GM12865 (cell line): Measurements from ENCODE around the gene CFAP100.

Experiments
- DNase-seq: peaks from one replicate; pipeline ENCODE4 v3.0.0; 2010; ENCODE audit warnings: low read depth
- H3K4me3 ChIP-seq: 2 replicates; pipeline ENCODE4 v1.5.1; 2011; ENCODE audit warnings: mild to moderate bottlenecking, low read depth, low read length, control low read depth
- TF ChIP-seq, protein P1 (sequence below): IDR thresholded peaks from 2 replicates; pipeline ENCODE4 v1.5.1; 2011; ENCODE audit warnings: low read length, control low read depth, low read depth, inconsistent platforms; ENCODE audit not compliant: insufficient read depth; ENCODE audit errors: missing control alignments

The CFAP100 gene

DNA sequence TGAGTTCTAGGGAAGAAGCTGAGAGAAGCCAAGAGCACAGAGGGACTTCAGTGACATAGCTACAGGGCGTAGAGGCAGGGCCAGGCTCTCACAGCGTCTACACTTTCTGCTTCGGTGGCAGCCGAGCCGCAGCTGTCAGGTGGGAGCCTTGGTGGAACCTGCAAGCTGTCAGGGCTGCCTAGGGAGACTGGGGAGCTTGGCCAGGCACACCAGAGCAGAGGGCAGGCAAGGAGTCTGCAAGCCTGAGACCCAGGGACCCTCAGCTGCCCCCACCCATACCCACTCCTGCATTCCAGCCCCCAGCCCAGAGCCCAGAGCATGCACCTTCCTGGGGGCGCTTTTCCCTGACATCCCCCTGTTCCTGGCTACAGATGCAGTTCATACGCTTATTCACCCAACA is 24.1 kb upstream of the CFAP100 start:
- H3K4me3 ChIP-seq: no peak overlapping the region
- TF ChIP-seq, protein P1, sequence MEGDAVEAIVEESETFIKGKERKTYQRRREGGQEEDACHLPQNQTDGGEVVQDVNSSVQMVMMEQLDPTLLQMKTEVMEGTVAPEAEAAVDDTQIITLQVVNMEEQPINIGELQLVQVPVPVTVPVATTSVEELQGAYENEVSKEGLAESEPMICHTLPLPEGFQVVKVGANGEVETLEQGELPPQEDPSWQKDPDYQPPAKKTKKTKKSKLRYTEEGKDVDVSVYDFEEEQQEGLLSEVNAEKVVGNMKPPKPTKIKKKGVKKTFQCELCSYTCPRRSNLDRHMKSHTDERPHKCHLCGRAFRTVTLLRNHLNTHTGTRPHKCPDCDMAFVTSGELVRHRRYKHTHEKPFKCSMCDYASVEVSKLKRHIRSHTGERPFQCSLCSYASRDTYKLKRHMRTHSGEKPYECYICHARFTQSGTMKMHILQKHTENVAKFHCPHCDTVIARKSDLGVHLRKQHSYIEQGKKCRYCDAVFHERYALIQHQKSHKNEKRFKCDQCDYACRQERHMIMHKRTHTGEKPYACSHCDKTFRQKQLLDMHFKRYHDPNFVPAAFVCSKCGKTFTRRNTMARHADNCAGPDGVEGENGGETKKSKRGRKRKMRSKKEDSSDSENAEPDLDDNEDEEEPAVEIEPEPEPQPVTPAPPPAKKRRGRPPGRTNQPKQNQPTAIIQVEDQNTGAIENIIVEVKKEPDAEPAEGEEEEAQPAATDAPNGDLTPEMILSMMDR: no peak
- DNase-seq: no peak

DNA sequence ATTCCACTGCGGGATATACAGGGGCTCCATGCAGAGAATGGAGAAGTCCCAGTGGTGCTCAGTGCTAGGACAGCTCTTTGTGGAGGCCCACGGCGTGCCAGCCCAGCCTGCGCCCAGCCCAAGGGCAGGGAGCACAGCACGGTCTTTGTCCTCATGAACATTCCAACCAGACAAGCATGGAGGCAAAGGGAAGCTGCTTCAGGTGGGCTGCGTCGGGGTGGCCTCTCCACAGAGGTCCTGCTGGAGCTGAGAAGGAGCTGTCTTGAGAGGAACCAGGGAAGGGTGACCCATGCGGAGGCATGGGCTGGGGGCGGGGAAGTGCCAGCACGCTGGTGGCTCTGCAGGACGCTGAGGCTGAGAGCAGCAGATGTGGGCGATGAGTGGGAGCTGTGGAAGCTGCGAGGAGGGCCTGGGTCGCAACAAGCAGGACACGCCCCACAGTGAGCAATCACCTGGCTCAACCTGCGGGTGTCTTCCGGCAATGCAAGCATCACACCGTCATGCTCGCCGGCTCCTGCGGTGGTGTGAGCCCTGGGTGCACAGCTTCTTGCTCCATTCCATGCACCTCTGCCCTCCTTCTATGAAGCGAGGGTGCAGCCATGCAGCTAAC is 23.5 kb upstream of the CFAP100 start:
- no peak overlapping the region for H3K4me3 ChIP-seq
- TF ChIP-seq, protein P1: no peak
- DNase-seq: no peak

DNA sequence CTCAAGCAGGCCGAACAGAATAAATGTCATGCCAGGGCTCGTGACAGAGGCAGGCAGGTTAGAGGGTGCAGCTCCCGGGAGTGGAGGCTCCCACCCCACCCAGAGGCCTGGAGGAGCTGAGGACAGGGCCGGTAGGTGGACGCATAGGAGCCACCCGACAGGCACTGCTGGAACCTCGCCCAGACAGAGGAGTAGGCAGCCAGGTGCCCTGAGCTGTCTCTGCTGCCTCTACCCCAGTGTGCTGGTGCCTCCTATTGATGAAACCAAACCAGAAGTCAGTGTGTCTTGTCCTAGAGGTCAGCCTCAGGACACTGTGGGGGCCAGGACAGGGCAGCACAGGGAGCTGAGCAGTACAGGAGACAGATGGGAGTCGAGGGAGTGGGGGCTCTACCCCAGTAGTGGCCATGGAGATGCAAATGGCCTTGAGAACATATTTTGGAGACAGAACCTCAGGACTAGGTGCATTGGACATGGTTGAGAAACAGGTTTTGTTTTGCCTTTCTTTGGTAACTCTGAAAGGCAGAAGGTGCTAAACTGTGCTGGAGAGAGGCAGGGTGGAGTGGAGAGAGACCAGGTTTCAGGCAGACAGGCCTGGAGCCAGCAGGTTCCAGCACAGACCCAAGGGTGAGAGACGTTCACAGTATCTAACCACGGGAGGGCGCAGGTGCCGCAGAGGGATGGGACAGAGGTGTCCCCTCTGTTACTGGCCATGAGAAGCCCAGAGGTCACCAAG is 22.1 kb upstream of the CFAP100 start:
- DNase-seq: no peak
- TF ChIP-seq, protein P1: no peak
- H3K4me3 ChIP-seq: no peak overlapping the region

DNA sequence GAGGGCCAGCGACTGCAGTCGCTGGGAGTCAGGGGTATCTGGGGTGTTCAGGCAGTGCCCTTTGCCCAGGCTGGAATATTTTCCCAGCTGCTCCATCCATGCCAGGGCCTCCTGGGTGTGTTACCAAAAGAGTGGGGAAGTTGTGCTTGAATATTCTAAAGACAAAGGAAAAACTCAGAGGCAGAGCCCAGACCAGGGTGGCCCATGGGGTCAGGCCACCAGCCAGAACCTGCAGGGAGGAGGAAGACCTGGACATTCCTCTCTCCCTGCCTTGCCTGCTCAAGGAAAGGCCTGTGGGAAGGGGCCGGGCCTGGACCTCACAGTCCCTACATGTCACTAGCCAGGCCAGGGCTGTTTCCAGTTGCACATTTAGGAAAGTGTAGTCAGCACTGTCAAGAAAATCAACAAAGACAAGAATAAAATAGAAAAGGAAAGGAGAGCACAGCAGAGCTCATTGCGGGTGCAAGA is 21.5 kb upstream of the CFAP100 start:
- no peak overlapping the region for H3K4me3 ChIP-seq

DNA sequence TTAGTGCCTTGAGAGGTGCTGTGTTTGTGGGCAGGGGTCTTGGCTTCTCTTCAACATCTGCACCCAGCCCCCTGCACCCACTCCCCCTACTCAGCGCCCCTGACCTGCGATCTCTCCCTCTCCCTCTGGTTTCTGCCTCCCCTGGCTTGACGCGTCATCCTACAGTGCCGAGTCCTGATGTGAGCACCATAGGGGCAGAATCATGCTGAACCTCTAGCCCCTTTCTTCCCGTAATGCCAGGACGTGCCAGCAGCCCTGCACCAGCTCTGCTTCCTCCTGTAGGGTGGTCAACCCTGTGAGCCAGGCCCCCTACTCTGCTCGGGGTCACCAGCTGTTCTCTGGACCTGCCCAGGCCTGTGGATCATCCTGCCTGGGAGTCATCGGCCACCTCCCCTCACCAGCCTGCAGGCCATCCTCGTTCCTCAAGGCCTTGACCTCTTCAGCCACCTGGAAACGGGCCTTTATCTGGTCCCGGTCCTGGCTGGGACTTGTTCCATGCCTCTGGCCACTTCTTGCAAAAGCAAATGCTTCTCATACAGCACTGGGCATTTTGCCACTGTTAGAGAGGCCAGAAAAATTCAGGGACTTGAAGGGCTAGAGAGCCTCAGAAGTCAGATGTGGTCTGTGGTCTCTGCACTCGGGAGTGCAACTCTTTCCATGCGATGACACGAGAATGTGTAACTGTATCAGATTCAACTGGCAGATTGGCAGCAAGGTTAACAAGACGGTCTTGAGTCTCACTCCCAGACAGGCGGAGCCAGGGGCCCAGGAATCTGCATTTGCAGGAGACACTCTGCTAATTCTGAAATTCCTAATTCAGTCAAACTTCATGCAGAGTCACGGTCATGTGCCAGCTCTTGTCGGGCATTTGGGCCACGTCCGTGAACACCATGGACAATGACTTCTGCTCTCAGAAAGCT is 20.8 kb upstream of the CFAP100 start:
- no peak overlapping the region for H3K4me3 ChIP-seq
- no peak for DNase-seq
- TF ChIP-seq, protein P1: no peak

More for the DNA sequence above, 21.5 kb upstream of the CFAP100 start:
- no peak for DNase-seq
- TF ChIP-seq, protein P1: no peak

DNA sequence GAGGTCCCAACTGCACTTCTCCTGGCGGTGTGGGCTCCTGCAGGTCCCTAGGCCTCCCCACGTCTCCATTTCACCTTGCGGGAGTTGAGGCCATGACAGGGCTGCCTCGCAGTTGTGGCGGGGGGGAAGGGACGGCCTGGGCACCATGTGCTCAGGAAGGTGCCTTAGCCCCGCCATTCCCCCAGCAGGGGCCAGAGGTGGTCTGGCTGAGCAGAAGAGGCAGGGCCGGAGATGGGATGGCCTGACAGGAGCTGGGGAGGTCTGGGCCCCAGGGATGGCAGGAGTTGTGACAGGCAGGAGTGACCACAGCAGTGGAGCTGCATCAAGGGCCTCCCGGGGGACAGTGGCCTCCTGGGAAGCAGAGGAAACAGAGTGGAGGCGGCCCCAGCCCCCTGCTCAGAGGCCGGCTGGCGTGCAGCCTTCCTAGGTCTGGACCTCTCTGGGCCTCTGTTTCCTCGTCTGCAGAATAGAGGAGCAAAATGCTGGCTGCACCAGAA is 18.8 kb upstream of the CFAP100 start:
- DNase-seq: no peak
- TF ChIP-seq, protein P1: no peak
- H3K4me3 ChIP-seq: no peak overlapping the region
